ENCODE data around the gene ARHGAP5. TPM values are rescaled to one million over a fixed set of nuclear protein-coding genes. Genes with fewer than 3 reads are reported as not detected.

ARHGAP5 gene
- total RNA-seq, 1 experiment from 2014 or later, result 66.9 TPM

DNA sequence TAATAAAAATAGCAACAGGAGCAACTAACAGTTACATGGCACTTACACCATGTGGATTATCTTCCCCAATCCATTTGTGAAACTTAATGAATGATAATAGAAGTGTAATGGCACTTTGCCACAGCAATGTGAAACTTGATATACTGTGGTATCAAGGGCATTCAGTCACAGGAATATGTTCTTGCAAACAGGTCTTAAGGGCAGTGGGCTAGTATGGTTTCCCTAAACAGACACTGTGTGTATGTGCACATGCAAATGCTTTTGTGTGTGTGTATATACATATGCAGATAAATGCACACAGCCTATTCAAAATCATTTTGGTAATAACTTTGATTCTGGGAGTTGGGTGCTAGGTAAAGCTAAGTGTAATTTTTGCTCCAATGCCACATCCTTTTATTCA, 26.2 kb upstream of the ARHGAP5 start:
- DNase-seq (ENCODE audit: low spot score) (no peak), ATAC-seq (no peak)
- H3K36me3 Mint-ChIP-seq, result peaks cover 5% of the 10 kb centered on the region; the same call in 1 of the 2 replicates
- peaks cover 14% of the 10 kb centered on the region for H3K9me3 Mint-ChIP-seq
- TF ChIP-seq, protein P1, sequence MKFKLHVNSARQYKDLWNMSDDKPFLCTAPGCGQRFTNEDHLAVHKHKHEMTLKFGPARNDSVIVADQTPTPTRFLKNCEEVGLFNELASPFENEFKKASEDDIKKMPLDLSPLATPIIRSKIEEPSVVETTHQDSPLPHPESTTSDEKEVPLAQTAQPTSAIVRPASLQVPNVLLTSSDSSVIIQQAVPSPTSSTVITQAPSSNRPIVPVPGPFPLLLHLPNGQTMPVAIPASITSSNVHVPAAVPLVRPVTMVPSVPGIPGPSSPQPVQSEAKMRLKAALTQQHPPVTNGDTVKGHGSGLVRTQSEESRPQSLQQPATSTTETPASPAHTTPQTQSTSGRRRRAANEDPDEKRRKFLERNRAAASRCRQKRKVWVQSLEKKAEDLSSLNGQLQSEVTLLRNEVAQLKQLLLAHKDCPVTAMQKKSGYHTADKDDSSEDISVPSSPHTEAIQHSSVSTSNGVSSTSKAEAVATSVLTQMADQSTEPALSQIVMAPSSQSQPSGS (CRISPR knock-in tag; IDR thresholded peaks at IDR 0.05; ENCODE audit: borderline replicate concordance, low read depth), result no peak
- TF ChIP-seq, protein P2, sequence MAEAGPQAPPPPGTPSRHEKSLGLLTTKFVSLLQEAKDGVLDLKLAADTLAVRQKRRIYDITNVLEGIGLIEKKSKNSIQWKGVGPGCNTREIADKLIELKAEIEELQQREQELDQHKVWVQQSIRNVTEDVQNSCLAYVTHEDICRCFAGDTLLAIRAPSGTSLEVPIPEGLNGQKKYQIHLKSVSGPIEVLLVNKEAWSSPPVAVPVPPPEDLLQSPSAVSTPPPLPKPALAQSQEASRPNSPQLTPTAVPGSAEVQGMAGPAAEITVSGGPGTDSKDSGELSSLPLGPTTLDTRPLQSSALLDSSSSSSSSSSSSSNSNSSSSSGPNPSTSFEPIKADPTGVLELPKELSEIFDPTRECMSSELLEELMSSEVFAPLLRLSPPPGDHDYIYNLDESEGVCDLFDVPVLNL (CRISPR knock-in tag; IDR thresholded peaks at IDR 0.05; ENCODE audit: borderline replicate concordance, low read depth), result no peak
- TF ChIP-seq ZNF396 (CRISPR knock-in tag; IDR thresholded peaks at IDR 0.05; ENCODE audit: borderline replicate concordance) (no peak), CREM (CRISPR knock-in tag; IDR thresholded peaks at IDR 0.05) (no peak), TEAD4 (CRISPR knock-in tag; IDR thresholded peaks at IDR 0.05) (no peak)
- H3K27me3 Mint-ChIP-seq (ENCODE audit: low read depth), result no peaks in the 10 kb centered on the region
- peaks cover 14% of the 10 kb centered on the region for H3K4me1 Mint-ChIP-seq
- no peak overlapping the region for H3K4me3 Mint-ChIP-seq
- no peak overlapping the region for H3K27ac Mint-ChIP-seq
- ChIA-PET POLR2A (no interaction called here), CTCF (no interaction called here)

DNA sequence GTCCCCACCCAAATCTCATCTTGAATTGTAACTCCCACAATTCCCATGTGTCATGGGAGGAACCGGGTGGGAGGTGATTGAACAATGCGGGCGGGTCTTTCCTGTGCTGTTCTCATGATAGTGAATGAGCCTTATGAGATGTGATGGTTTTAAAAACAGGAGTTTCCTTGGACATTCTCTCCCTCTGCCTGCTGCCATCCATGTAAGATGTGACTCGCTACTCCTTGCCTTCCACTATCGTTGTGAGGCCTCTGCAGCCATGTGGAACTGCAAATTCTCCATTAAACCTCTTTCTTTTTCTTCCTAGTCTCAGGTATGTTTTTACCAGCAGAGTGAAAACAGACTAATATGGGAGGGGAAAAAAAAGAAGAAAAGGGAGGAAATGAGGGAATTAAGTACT, 22.6 kb upstream of the ARHGAP5 start:
- Mint-ChIP-seq H3K36me3 (peaks cover 5% of the 10 kb centered on the region; the same call in 1 of the 2 replicates), H3K4me1 (peaks cover 10% of the 10 kb centered on the region), H3K4me3 (no peak overlapping the region), H3K9me3 (peaks cover 14% of the 10 kb centered on the region), H3K27ac (no peak overlapping the region), H3K27me3 (ENCODE audit: low read depth) (no peaks in the 10 kb centered on the region; the same call in 1 of the 2 replicates)
- ChIA-PET CTCF (no interaction called here), POLR2A (no interaction called here)
- TF ChIP-seq ZNF219 (CRISPR knock-in tag; IDR thresholded peaks at IDR 0.05; ENCODE audit: borderline replicate concordance), result no peak
- TF ChIP-seq, protein P3, sequence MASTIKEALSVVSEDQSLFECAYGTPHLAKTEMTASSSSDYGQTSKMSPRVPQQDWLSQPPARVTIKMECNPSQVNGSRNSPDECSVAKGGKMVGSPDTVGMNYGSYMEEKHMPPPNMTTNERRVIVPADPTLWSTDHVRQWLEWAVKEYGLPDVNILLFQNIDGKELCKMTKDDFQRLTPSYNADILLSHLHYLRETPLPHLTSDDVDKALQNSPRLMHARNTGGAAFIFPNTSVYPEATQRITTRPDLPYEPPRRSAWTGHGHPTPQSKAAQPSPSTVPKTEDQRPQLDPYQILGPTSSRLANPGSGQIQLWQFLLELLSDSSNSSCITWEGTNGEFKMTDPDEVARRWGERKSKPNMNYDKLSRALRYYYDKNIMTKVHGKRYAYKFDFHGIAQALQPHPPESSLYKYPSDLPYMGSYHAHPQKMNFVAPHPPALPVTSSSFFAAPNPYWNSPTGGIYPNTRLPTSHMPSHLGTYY (CRISPR knock-in tag; IDR thresholded peaks at IDR 0.05), result no peak
- no peak for TF ChIP-seq PRRX2 (CRISPR knock-in tag; IDR thresholded peaks at IDR 0.05)
- DNase-seq (ENCODE audit: low spot score), result no peak
- no peak for ATAC-seq

DNA sequence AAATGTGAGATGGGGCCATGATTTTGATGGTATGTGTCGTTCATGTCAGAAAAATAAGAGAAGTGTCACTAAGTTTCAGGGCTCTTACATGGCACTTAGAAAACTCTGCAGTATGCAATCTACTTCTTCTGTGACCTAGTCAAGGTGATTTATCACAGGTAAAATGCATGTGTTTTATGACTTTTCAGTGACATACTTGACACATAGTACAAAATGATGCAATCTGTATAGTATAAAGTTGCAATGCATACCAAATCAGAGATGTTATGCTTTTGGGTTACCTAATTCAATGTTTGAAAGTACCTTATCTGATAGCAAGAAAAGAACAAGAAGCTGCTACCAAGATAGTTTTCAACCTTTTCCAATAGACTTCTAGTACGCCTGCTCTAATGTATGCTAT, 21.9 kb upstream of the ARHGAP5 start:
- ChIA-PET POLR2A (no interaction called here), CTCF (no interaction called here)
- DNase-seq (ENCODE audit: low spot score) (no peak), ATAC-seq (no peak)
- H3K4me3 Mint-ChIP-seq, result no peak overlapping the region
- peaks cover 15% of the 10 kb centered on the region for H3K4me1 Mint-ChIP-seq
- H3K36me3 Mint-ChIP-seq, result peaks cover 5% of the 10 kb centered on the region; the same call in 1 of the 2 replicates
- H3K27ac Mint-ChIP-seq, result no peak overlapping the region
- H3K27me3 Mint-ChIP-seq (ENCODE audit: low read depth), result no peaks in the 10 kb centered on the region; the same call in 1 of the 2 replicates
- peaks cover 14% of the 10 kb centered on the region for H3K9me3 Mint-ChIP-seq
- TF ChIP-seq RORB (CRISPR knock-in tag; IDR thresholded peaks at IDR 0.05) (no peak), ZNF416 (CRISPR knock-in tag; IDR thresholded peaks at IDR 0.05) (no peak), TCF7 (CRISPR knock-in tag; IDR thresholded peaks at IDR 0.05; ENCODE audit: low read depth) (no peak), SMAD3 (CRISPR knock-in tag; IDR thresholded peaks at IDR 0.05; ENCODE audit: borderline replicate concordance) (no peak), ZBTB21 (CRISPR knock-in tag; IDR thresholded peaks at IDR 0.05; ENCODE audit: borderline replicate concordance) (no peak), MXD4 (CRISPR knock-in tag; IDR thresholded peaks at IDR 0.05; ENCODE audit: borderline replicate concordance) (no peak), SMAD4 (CRISPR knock-in tag; IDR thresholded peaks at IDR 0.05) (no peak), JUN (CRISPR knock-in tag; IDR thresholded peaks at IDR 0.05) (no peak), NFE2L1 (CRISPR knock-in tag; IDR thresholded peaks at IDR 0.05) (no peak), TP53 (CRISPR knock-in tag; IDR thresholded peaks at IDR 0.05) (no peak), ETV6 (CRISPR knock-in tag; IDR thresholded peaks at IDR 0.05) (no peak), FOXP1 (CRISPR knock-in tag; IDR thresholded peaks at IDR 0.05; ENCODE audit: borderline replicate concordance) (no peak)
- TF ChIP-seq, protein P4, sequence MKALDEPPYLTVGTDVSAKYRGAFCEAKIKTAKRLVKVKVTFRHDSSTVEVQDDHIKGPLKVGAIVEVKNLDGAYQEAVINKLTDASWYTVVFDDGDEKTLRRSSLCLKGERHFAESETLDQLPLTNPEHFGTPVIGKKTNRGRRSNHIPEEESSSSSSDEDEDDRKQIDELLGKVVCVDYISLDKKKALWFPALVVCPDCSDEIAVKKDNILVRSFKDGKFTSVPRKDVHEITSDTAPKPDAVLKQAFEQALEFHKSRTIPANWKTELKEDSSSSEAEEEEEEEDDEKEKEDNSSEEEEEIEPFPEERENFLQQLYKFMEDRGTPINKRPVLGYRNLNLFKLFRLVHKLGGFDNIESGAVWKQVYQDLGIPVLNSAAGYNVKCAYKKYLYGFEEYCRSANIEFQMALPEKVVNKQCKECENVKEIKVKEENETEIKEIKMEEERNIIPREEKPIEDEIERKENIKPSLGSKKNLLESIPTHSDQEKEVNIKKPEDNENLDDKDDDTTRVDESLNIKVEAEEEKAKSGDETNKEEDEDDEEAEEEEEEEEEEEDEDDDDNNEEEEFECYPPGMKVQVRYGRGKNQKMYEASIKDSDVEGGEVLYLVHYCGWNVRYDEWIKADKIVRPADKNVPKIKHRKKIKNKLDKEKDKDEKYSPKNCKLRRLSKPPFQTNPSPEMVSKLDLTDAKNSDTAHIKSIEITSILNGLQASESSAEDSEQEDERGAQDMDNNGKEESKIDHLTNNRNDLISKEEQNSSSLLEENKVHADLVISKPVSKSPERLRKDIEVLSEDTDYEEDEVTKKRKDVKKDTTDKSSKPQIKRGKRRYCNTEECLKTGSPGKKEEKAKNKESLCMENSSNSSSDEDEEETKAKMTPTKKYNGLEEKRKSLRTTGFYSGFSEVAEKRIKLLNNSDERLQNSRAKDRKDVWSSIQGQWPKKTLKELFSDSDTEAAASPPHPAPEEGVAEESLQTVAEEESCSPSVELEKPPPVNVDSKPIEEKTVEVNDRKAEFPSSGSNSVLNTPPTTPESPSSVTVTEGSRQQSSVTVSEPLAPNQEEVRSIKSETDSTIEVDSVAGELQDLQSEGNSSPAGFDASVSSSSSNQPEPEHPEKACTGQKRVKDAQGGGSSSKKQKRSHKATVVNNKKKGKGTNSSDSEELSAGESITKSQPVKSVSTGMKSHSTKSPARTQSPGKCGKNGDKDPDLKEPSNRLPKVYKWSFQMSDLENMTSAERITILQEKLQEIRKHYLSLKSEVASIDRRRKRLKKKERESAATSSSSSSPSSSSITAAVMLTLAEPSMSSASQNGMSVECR (CRISPR knock-in tag; IDR thresholded peaks at IDR 0.05; ENCODE audit: borderline replicate concordance), result no peak
- TF ChIP-seq, protein P5, sequence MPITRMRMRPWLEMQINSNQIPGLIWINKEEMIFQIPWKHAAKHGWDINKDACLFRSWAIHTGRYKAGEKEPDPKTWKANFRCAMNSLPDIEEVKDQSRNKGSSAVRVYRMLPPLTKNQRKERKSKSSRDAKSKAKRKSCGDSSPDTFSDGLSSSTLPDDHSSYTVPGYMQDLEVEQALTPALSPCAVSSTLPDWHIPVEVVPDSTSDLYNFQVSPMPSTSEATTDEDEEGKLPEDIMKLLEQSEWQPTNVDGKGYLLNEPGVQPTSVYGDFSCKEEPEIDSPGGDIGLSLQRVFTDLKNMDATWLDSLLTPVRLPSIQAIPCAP (CRISPR knock-in tag; IDR thresholded peaks at IDR 0.05), result no peak
